HCT116 (cell line): ENCODE measurements around the gene MSMP. TPM values are rescaled to one million over a fixed set of nuclear protein-coding genes. Genes with fewer than 3 reads are reported as not detected.
A peak's percentile ranks its signal among the peaks of the same experiment; 100 is the strongest.

ENCODE experiments used
- ATAC-seq: fragments of 200-7000 bp; cut with Tn5 transposase; 2 replicates; pipeline ENCODE4 v1.9.1; 2020; ENCODE audit warnings: mild to moderate bottlenecking, moderate library complexity
- BruUV-seq: library from RNA; stranded (reverse); fragments of 400-500 nt; replicated peaks from 2 replicates; lab custom pipeline; 2021; lab: Mats Ljungman, UMichigan
- CTCF ChIA-PET: fragments of 300-600 bp; sonication (Branson Sonifier 250); formaldehyde crosslinking; loops from one replicate; lab custom pipeline; 2021; ENCODE audit warnings: antibody characterized with exemption; lab: Charles Lee
- POLR2A ChIA-PET: fragments of 300-600, 350-600 bp; sonication (Branson Sonifier 250); formaldehyde crosslinking; loops from one replicate; lab custom pipeline; 2021; ENCODE audit warnings: antibody characterized with exemption; lab: Charles Lee
- RAD21 ChIA-PET, 2 experiments: fragments of 300-600 bp; sonication (Branson Sonifier 250); formaldehyde crosslinking; loops; one replicate each; lab custom pipeline; 2023; ENCODE audit warnings: low total read pairs in 2 of 2; ENCODE audit not compliant: uncharacterized antibody in 2 of 2, unreplicated experiment in 2 of 2, low non-redundant PET in 1 of 2; lab: Charles Lee
- DNase-seq: peaks from one replicate; pipeline ENCODE4 v3.0.0-alpha.2; 2010; ENCODE audit warnings: low read depth, low spot score
- H2AFZ ChIP-seq: fragments of 200-600 bp; shearing (Covaris generic), sonication (generic); 2 replicates; pipeline ENCODE4 v1.6.1; 2017; ENCODE audit warnings: low read depth, mixed run types, mixed read lengths, antibody characterized with exemption, low read length; ENCODE audit not compliant: poor library complexity, severe bottlenecking
- H3K27ac ChIP-seq: 2 replicates; pipeline ENCODE4 v1.5.1; 2012; ENCODE audit warnings: low read depth, low read length
- H3K27me3 ChIP-seq: fragments of 200-600 bp; sonication (generic); 2 replicates; pipeline ENCODE4 v1.6.1; 2016; ENCODE audit warnings: mixed run types, low read length, mixed read lengths; ENCODE audit not compliant: insufficient read depth
- H3K36me3 ChIP-seq, 2 experiments: fragments of 200-500 bp in 1 of 2; fragments of 200-600 bp in 1 of 2; sonication (Bioruptor generic) in 1 of 2; sonication (generic) in 1 of 2; 2 replicates each; pipeline versions ENCODE4 v1.5.1 to v1.6.1; 2014 to 2016; ENCODE audit warnings: low read length in 2 of 2, inconsistent platforms in 1 of 2, mixed read lengths in 1 of 2, mixed run types in 1 of 2; ENCODE audit not compliant: insufficient read depth in 2 of 2, control insufficient read depth in 1 of 2
- H3K4me1 ChIP-seq, 2 experiments: fragments of 200-600 bp in 1 of 2; sonication (generic) in 1 of 2; 2 replicates each; pipeline versions ENCODE4 v1.5.1 to v1.6.1; 2012 to 2017; ENCODE audit warnings: low read length in 2 of 2, inconsistent platforms in 1 of 2, mild to moderate bottlenecking in 1 of 2, mixed read lengths in 1 of 2, mixed run types in 1 of 2, moderate library complexity in 1 of 2; ENCODE audit not compliant: insufficient read depth in 2 of 2, control insufficient read depth in 1 of 2
- H3K4me2 ChIP-seq: fragments of 200-600 bp; sonication (generic); 2 replicates; pipeline ENCODE4 v1.6.1; 2017; ENCODE audit warnings: mixed run types, low read length, mixed read lengths
- H3K4me3 ChIP-seq, 2 experiments: fragments of 200-600 bp in 1 of 2; sonication (generic) in 1 of 2; replicated peaks in 1 of 2; 2 replicates each; pipeline ENCODE4 v1.5.1; 2011 to 2016; ENCODE audit warnings: low read length in 2 of 2, control low read depth in 1 of 2, low read depth in 1 of 2, mild to moderate bottlenecking in 1 of 2, mixed read lengths in 1 of 2, mixed run types in 1 of 2
- H3K79me2 ChIP-seq: fragments of 200-600 bp; sonication (generic); 2 replicates; pipeline ENCODE4 v1.6.1; 2017; ENCODE audit warnings: mild to moderate bottlenecking, mixed run types, low read length, moderate library complexity, mixed read lengths; ENCODE audit not compliant: insufficient read depth
- H3K9ac ChIP-seq: fragments of 200-600 bp; sonication (generic); 2 replicates; pipeline ENCODE4 v1.6.1; 2016; ENCODE audit warnings: low read length, mixed read lengths
- H3K9me2 ChIP-seq: fragments of 200-600 bp; sonication (generic), shearing (Covaris generic); 2 replicates; pipeline ENCODE4 v1.6.1; 2017; ENCODE audit warnings: mixed run types, mild to moderate bottlenecking, moderate library complexity; ENCODE audit not compliant: insufficient read depth
- H3K9me3 ChIP-seq, 2 experiments: fragments of 200-500 bp in 1 of 2; fragments of 200-600 bp in 1 of 2; sonication (Bioruptor generic) in 1 of 2; sonication (generic) in 1 of 2; 2 replicates each; pipeline ENCODE4 v1.6.1; 2014 to 2017; ENCODE audit warnings: low read length in 2 of 2, mixed read lengths in 2 of 2, inconsistent platforms in 1 of 2, low read depth in 1 of 2, mild to moderate bottlenecking in 1 of 2, mixed run types in 1 of 2, moderate library complexity in 1 of 2; ENCODE audit not compliant: control insufficient read depth in 1 of 2, insufficient read depth in 1 of 2
- H4K20me1 ChIP-seq: fragments of 200-600 bp; sonication (generic), shearing (Covaris generic); 2 replicates; pipeline ENCODE4 v1.6.1; 2017; ENCODE audit warnings: mixed run types, mild to moderate bottlenecking, moderate library complexity; ENCODE audit not compliant: insufficient read depth
- ATF3 ChIP-seq: IDR thresholded peaks from 2 replicates; pipeline ENCODE4 v1.6.1; 2012
- CEBPB ChIP-seq: IDR thresholded peaks from 2 replicates; pipeline ENCODE4 v1.6.1; 2012; ENCODE audit warnings: low read depth
- ELF1 ChIP-seq: IDR thresholded peaks from 2 replicates; pipeline ENCODE4 v1.6.1; 2012; ENCODE audit warnings: low read depth, borderline replicate concordance
- POLR2AphosphoS5 ChIP-seq: IDR thresholded peaks from 2 replicates; pipeline ENCODE4 v1.6.1; 2011; ENCODE audit warnings: mild to moderate bottlenecking, low read depth, low read length, moderate library complexity
- RAD21 ChIP-seq: IDR thresholded peaks from 2 replicates; pipeline ENCODE4 v1.6.1; 2012; ENCODE audit warnings: low read depth, mild to moderate bottlenecking
- SRF ChIP-seq: IDR thresholded peaks from 2 replicates; pipeline ENCODE4 v1.6.1; 2012; ENCODE audit warnings: low read depth
- TCF7L2 ChIP-seq: IDR thresholded peaks from 2 replicates; pipeline ENCODE4 v1.7.0; 2011; ENCODE audit warnings: borderline replicate concordance, inconsistent platforms; ENCODE audit not compliant: insufficient read depth, insufficient read length; ENCODE audit errors: extremely low read depth
- ZFX ChIP-seq: fragments of 450-650 bp; IDR thresholded peaks from 2 replicates; pipeline ENCODE4 v1.6.1; 2017
- intact Hi-C: fragments of 100-400 bp; cut with micrococcal nuclease; formaldehyde crosslinking; loops from 2 replicates; pipeline ENCODE4 v1.10.0; 2022
- total RNA-seq: library from RNA; stranded (reverse); gene quantifications from one replicate; pipeline ENCODE4 v1.2.1, GENCODE V29; 2021; ENCODE audit not compliant: unreplicated experiment
- TF ChIP-seq, protein P1 (sequence below): IDR thresholded peaks from 2 replicates; pipeline ENCODE4 v1.6.1; 2012
- TF ChIP-seq, protein P2 (sequence below): IDR thresholded peaks from 2 replicates; pipeline ENCODE4 v1.6.1; 2012; ENCODE audit warnings: low read depth

Gene MSMP
- total RNA-seq, 1 experiment from 2014 or later = 1.2 TPM

GRCh38 chr9:35748858-35749514 lies 5.1 kb downstream of the MSMP start, which contains the start of the genes GBA2 and RGP1:
TSS of gene GBA2 (minus strand) at chr9:35749228. CDS start at chr9:35748704, 524 bp downstream.
TSS of gene RGP1 (plus strand) at chr9:35749287. CDS start at chr9:35749756, 469 bp downstream.
- Histone ChIP-seq H3K9ac (peak within 1 kb of the TSS; percentile 88), H3K27me3 (no peaks in the 10 kb centered on the region), H3K9me2 (no peaks in the 10 kb centered on the region), H3K9me3 (no peaks in the 10 kb centered on the region), H3K4me2 (peak within 1 kb of the TSS; percentile 96), H3K4me1 (peaks cover 21 to 25% of the 10 kb centered on the region in 2 experiments), H3K36me3 (peaks cover 31 to 35% of the 10 kb centered on the region in 2 experiments; a peak in 3 of 4 replicates), H3K27ac (peak within 1 kb of the TSS; percentile 98), H3K4me3 (peak within 1 kb of the TSS; percentile 89 to 92), H2AFZ (no peak within 1 kb of the TSS), H4K20me1 (peaks cover 7% of the 10 kb centered on the region; the same call in 1 of the 2 replicates), H3K79me2 (peaks cover 62% of the 10 kb centered on the region)
- ATAC-seq (peak; percentile 87), DNase-seq (peak; percentile 42)
- intact Hi-C loops = loop anchor here (1.0 kb wide), 1 partner anchor 17 kb away; the partner anchor contains the start of genes CREB3 and TLN1
- no TSS peak for BruUV-seq
- TF ChIP-seq CEBPB (no peak), ATF3 (no peak), TCF7L2 (no peak), POLR2AphosphoS5 (peak; percentile 67; the same call in 1 of the 2 replicates), ELF1 (no peak), ZFX (peak; percentile 74), RAD21 (no peak), SRF (no peak)
- TF ChIP-seq, protein P1, sequence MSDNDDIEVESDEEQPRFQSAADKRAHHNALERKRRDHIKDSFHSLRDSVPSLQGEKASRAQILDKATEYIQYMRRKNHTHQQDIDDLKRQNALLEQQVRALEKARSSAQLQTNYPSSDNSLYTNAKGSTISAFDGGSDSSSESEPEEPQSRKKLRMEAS = no peak
- TF ChIP-seq, protein P2, sequence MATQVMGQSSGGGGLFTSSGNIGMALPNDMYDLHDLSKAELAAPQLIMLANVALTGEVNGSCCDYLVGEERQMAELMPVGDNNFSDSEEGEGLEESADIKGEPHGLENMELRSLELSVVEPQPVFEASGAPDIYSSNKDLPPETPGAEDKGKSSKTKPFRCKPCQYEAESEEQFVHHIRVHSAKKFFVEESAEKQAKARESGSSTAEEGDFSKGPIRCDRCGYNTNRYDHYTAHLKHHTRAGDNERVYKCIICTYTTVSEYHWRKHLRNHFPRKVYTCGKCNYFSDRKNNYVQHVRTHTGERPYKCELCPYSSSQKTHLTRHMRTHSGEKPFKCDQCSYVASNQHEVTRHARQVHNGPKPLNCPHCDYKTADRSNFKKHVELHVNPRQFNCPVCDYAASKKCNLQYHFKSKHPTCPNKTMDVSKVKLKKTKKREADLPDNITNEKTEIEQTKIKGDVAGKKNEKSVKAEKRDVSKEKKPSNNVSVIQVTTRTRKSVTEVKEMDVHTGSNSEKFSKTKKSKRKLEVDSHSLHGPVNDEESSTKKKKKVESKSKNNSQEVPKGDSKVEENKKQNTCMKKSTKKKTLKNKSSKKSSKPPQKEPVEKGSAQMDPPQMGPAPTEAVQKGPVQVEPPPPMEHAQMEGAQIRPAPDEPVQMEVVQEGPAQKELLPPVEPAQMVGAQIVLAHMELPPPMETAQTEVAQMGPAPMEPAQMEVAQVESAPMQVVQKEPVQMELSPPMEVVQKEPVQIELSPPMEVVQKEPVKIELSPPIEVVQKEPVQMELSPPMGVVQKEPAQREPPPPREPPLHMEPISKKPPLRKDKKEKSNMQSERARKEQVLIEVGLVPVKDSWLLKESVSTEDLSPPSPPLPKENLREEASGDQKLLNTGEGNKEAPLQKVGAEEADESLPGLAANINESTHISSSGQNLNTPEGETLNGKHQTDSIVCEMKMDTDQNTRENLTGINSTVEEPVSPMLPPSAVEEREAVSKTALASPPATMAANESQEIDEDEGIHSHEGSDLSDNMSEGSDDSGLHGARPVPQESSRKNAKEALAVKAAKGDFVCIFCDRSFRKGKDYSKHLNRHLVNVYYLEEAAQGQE = no peak
- CTCF ChIA-PET = interaction anchor here (1.0 to 2.7 kb wide), 6 partner anchors 12 to 274 kb away, joined by 3 to 15 read pairs (median 3); partner anchors contain the start of genes CREB3 and TLN1
- RAD21 ChIA-PET = interaction anchor here in 1 of 2 experiments (0.5 kb wide), 1 partner anchor 61 kb away, joined by 5 read pairs; no protein-coding TSS in a partner anchor
- POLR2A ChIA-PET = interaction anchor here (1.7 to 2.5 kb wide), 2 partner anchors 10 to 16 kb away, joined by 5 to 23 read pairs; partner anchors contain the start of genes CREB3 and TLN1
